ENCODE data around the gene NEUROD6.
A peak's percentile ranks its signal among the peaks of the same experiment; 100 is the strongest.

NEUROD6 gene
- total RNA-seq, result 0 reads per million in 2 donors

- no peak for DNase-seq
Observed at GRCh38 chr7:31340603-31341002, at the start of gene NEUROD6. NEUROD6 (minus strand) TSS chr7:31340726; CDS start chr7:31339268, 1,458 bp downstream.

- DNase-seq, result no peak
Observed at GRCh38 chr7:31384466-31384865, 43.9 kb upstream of the NEUROD6 start.

GRCh38 chr7:31382722-31383121, 42.2 kb upstream of the NEUROD6 start:
- no peak for DNase-seq

GRCh38 chr7:31373337-31374289, 33.1 kb upstream of the NEUROD6 start:
- DNase-seq, result no peak

- no peak for DNase-seq
Observed at GRCh38 chr7:31372231-31372959, 31.9 kb upstream of the NEUROD6 start.

GRCh38 chr7:31371621-31372020, 31.1 kb upstream of the NEUROD6 start:
- DNase-seq, result no peak

GRCh38 chr7:31370609-31371008, 30.1 kb upstream of the NEUROD6 start:
- DNase-seq, result no peak

GRCh38 chr7:31368620-31369019, 28.1 kb upstream of the NEUROD6 start:
- no peak for DNase-seq

- DNase-seq, result no peak
Observed at GRCh38 chr7:31363496-31363895, 23.0 kb upstream of the NEUROD6 start.

- no peak for DNase-seq
Observed at GRCh38 chr7:31363051-31363450, 22.5 kb upstream of the NEUROD6 start.

GRCh38 chr7:31362401-31362800, 21.9 kb upstream of the NEUROD6 start:
- no peak for DNase-seq

- no peak for DNase-seq
Observed at GRCh38 chr7:31358467-31358866, 17.9 kb upstream of the NEUROD6 start.

GRCh38 chr7:31345421-31345820, 4.9 kb upstream of the NEUROD6 start:
- no peak for DNase-seq

- no peak for DNase-seq
Observed at GRCh38 chr7:31343516-31344305, 3.2 kb upstream of the NEUROD6 start.

- DNase-seq, result no peak
Observed at GRCh38 chr7:31341141-31341540, 615 bp upstream of the NEUROD6 start.

GRCh38 chr7:31340051-31340450, 475 bp downstream of the NEUROD6 start:
- no peak for DNase-seq

GRCh38 chr7:31338706-31339105, 1.8 kb downstream of the NEUROD6 start:
- no peak for DNase-seq

GRCh38 chr7:31337002-31337565, 3.4 kb downstream of the NEUROD6 start:
- DNase-seq, result no peak

- peak; percentile 6 for DNase-seq
Observed at GRCh38 chr7:31336202-31337001, 4.1 kb downstream of the NEUROD6 start.

- DNase-seq, result no peak
Observed at GRCh38 chr7:31335884-31336201, 4.7 kb downstream of the NEUROD6 start.

- DNase-seq, result no peak
Observed at GRCh38 chr7:31335161-31335856, 5.2 kb downstream of the NEUROD6 start.

All from activated gamma-delta T cell (primary cell).